ENCODE data around the gene GDNF.
"Not testable (repeated sequence)": the region's sequence is repeated elsewhere in the genome, so short reads cannot be mapped to it uniquely, and the experiment has no call there.

GDNF gene

GRCh38 chr5:37839407-37840052 is at the start of gene GDNF:
Gene GDNF, minus strand, starts transcription at chr5:37840041. Its CDS starts 5,245 bp downstream, at chr5:37834796.
- DNase-seq (ENCODE audit: low spot score): peak; percentile 79

GRCh38 chr5:37888476-37888875 is 48.6 kb upstream of the GDNF start:
- DNase-seq (ENCODE audit: low spot score): peak; percentile 57

GRCh38 chr5:37886242-37886905 is 46.5 kb upstream of the GDNF start:
- DNase-seq (ENCODE audit: low spot score): no peak

GRCh38 chr5:37882636-37883035 is 42.8 kb upstream of the GDNF start:
- DNase-seq (ENCODE audit: low spot score): no peak

GRCh38 chr5:37881359-37881758 is 41.5 kb upstream of the GDNF start:
- no peak for DNase-seq (ENCODE audit: low spot score)

- no peak for DNase-seq (ENCODE audit: low spot score)
Measured at GRCh38 chr5:37876943-37877342, 37.1 kb upstream of the GDNF start.

GRCh38 chr5:37876245-37876644 is 36.4 kb upstream of the GDNF start:
- DNase-seq (ENCODE audit: low spot score): no peak

GRCh38 chr5:37875051-37875787 is 35.4 kb upstream of the GDNF start:
- peak; percentile 61 for DNase-seq (ENCODE audit: low spot score)

GRCh38 chr5:37873988-37874387 is 34.1 kb upstream of the GDNF start:
- no peak for DNase-seq (ENCODE audit: low spot score)

- DNase-seq (ENCODE audit: low spot score): peak; percentile 85
Measured at GRCh38 chr5:37871023-37871815, 31.4 kb upstream of the GDNF start.

GRCh38 chr5:37869216-37869615 is 29.4 kb upstream of the GDNF start:
- peak; percentile 47 for DNase-seq (ENCODE audit: low spot score)

GRCh38 chr5:37867654-37868053 is 27.8 kb upstream of the GDNF start:
- no peak for DNase-seq (ENCODE audit: low spot score)

- not testable (repeated sequence) for DNase-seq (ENCODE audit: low spot score)
Measured at GRCh38 chr5:37862907-37863306, 23.1 kb upstream of the GDNF start.

GRCh38 chr5:37860206-37860605 is 20.4 kb upstream of the GDNF start:
- DNase-seq (ENCODE audit: low spot score): no peak

- no peak for DNase-seq (ENCODE audit: low spot score)
Measured at GRCh38 chr5:37859805-37860204, 20.0 kb upstream of the GDNF start.

GRCh38 chr5:37858250-37858649 is 18.4 kb upstream of the GDNF start:
- no peak for DNase-seq (ENCODE audit: low spot score)

- DNase-seq (ENCODE audit: low spot score): no peak
Measured at GRCh38 chr5:37857696-37858095, 17.9 kb upstream of the GDNF start.

GRCh38 chr5:37855438-37855837 is 15.6 kb upstream of the GDNF start:
- DNase-seq (ENCODE audit: low spot score): no peak

GRCh38 chr5:37851305-37851704 is 11.5 kb upstream of the GDNF start:
- no peak for DNase-seq (ENCODE audit: low spot score)

- peak; percentile 42 for DNase-seq (ENCODE audit: low spot score)
Measured at GRCh38 chr5:37850226-37850865, 10.5 kb upstream of the GDNF start.

- DNase-seq (ENCODE audit: low spot score): no peak
Measured at GRCh38 chr5:37849641-37850040, 9.8 kb upstream of the GDNF start.

GRCh38 chr5:37847978-37848425 is 8.2 kb upstream of the GDNF start:
- DNase-seq (ENCODE audit: low spot score): peak; percentile 23
